RWPE1 (cell line): ENCODE results near the gene RIPOR1.
A peak's percentile ranks its signal among the peaks of the same experiment; 100 is the strongest.

ENCODE experiments used
- CTCF ChIA-PET: fragments of 350-600 bp; sonication (Branson Sonifier 250); formaldehyde crosslinking; extraction: SDS; loops from one replicate; lab custom pipeline; 2021; lab: Yijun Ruan, JAX
- POLR2A ChIA-PET: fragments of 400-600 bp; formaldehyde crosslinking; extraction: SDS; loops from one replicate; lab custom pipeline; 2020; ENCODE audit warnings: antibody characterized with exemption; ENCODE audit not compliant: low non-redundant PET; lab: Yijun Ruan, JAX
- DNase-seq: peaks from one replicate; pipeline ENCODE4 v3.0.0; 2012; ENCODE audit warnings: low spot score
- H3K27ac ChIP-seq: fragments of 450-650 bp; 2 replicates; pipeline ENCODE4 v1.5.1; 2017
- CTCF ChIP-seq: fragments of 450-650 bp; conservative IDR thresholded peaks from 2 replicates; pipeline ENCODE4 v1.5.1; 2017; ENCODE audit warnings: low read depth, mild to moderate bottlenecking

RIPOR1 gene

GRCh38 chr16:67517155-67517445 is 11.5 kb upstream of the RIPOR1 start:
- H3K27ac ChIP-seq, result peak overlapping the region; percentile 70
- ChIA-PET POLR2A (no interaction called here), CTCF (interaction anchor here (0.6 to 1.2 kb wide), 4 partner anchors 23 to 36 kb away, joined by 3 to 8 read pairs (median 4); partner anchors contain the start of gene ATP6V0D1)
- DNase-seq, result no peak
- TF ChIP-seq CTCF, result no peak

- CTCF ChIA-PET, result interaction anchor here (0.6 to 0.7 kb wide), 2 partner anchors 24 to 29 kb away, joined by 3 to 4 read pairs; no protein-coding TSS in a partner anchor
- no peak for DNase-seq
- POLR2A ChIA-PET, result no interaction called here
- H3K27ac ChIP-seq, result 0 out of 2 replicates have a peak overlapping the region, but pooled peaks have one; percentile 70
- TF ChIP-seq CTCF, result no peak
Observed at GRCh38 chr16:67517661-67518423, 10.8 kb upstream of the RIPOR1 start.

DNA sequence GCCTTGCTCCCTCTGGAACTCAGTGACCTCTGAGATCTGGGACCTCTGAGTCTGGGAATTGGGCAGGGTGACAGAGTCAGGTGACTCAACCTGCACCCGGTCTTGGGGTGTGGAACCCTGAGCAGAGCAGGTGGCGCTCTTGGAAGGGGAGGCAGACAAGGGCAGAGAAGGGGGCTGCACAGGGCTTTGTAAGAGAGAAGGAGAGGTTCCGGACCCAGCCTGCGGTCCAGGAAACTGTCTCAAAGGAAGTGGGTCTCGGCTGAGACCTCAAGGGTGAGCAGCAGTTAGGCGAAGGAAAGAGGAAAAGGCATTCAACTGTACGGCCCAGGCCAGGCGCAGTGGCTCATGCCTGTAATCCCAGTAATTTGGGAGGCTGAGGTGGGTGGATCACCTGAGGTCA is 10.0 kb upstream of the RIPOR1 start:
- ChIA-PET POLR2A (no interaction called here), CTCF (interaction anchor here (0.7 to 1.2 kb wide), 2 partner anchors 365 to 1879 kb away, joined by 3 to 4 read pairs; no protein-coding TSS in a partner anchor)
- DNase-seq, result no peak
- TF ChIP-seq CTCF, result no peak
- H3K27ac ChIP-seq, result no peak overlapping the region

- no peak for DNase-seq
- H3K27ac ChIP-seq, result no peak overlapping the region
- TF ChIP-seq CTCF, result no peak
- POLR2A ChIA-PET, result no interaction called here
- CTCF ChIA-PET, result interaction anchor here (0.7 to 1.2 kb wide), 3 partner anchors 48 to 1878 kb away, joined by 3 to 4 read pairs (median 3); no protein-coding TSS in a partner anchor
Observed at GRCh38 chr16:67519242-67519641, 9.4 kb upstream of the RIPOR1 start.

GRCh38 chr16:67521095-67521804 is 7.4 kb upstream of the RIPOR1 start:
- ChIA-PET POLR2A (interaction anchor here (1.3 kb wide), 1 partner anchor 41 kb away, joined by 7 read pairs; the partner anchor contains the start of gene CTCF), CTCF (interaction anchor here (0.5 to 2.0 kb wide), 50 partner anchors 8 to 407 kb away, joined by 3 to 17 read pairs (median 4); partner anchors contain the start of genes ATP6V0D1, CTCF, HSD11B2 and RANBP10)
- peak; percentile 95 for DNase-seq
- peak; percentile 93 for TF ChIP-seq CTCF
- H3K27ac ChIP-seq, result peak overlapping the region; percentile 90

DNA sequence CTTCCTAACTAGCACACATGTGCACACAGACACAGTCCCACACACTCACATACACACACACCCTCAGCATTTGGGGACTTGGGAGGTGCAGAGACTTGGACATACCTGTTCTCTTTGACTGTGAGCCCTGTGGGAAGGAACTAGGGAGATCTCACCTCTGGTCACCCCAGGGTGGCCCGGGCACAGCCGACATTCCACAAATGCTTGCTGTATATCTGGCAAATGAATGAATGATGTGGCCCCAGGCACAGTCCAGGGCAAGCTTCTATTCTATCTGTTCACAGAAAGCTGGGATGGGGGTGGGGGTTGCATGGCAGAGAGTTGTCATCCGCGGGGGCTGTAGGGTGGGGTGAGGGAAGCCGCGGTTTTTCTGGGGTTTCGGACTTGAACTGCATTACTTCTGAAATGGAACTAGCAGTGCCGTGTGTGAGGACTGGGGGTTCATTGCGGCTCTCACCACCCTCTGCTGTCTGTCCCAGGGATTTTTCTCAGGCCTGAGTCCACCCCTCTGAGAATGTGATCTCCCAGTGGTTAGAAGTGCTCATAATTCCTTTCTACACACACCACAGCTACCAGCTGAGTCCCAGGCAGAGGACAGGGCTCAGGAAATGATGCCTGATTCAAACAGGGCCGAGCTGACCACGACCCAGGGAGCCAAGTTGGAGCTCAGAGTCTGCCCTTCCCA is 3.3 kb upstream of the RIPOR1 start:
- POLR2A ChIA-PET, result no interaction called here
- DNase-seq, result no peak
- CTCF ChIA-PET, result interaction anchor here (0.6 to 1.3 kb wide), 11 partner anchors 11 to 1504 kb away, joined by 3 to 6 read pairs (median 4); partner anchors contain the start of gene ATP6V0D1
- H3K27ac ChIP-seq, result 0 out of 2 replicates have a peak overlapping the region, but pooled peaks have one; percentile 9
- TF ChIP-seq CTCF, result no peak
